Stimulated activated CD4-positive, alpha-beta T cell treated with anti-CD3 and anti-CD28 coated beads, Interleukin-2, amount 100 ng/mL, for 4 hours (primary cell): Measurements from ENCODE around the gene FPR2.
"Not testable (repeated sequence)": the region's sequence is repeated elsewhere in the genome, so short reads cannot be mapped to it uniquely, and the experiment has no call there.

ENCODE experiments used
- DNase-seq: peaks from one replicate; pipeline ENCODE4 v3.0.0-alpha.2; 2020; ENCODE audit warnings: low read depth

FPR2 gene

GRCh38 chr19:51805396-51805795, 44.4 kb downstream of the FPR2 start:
- not testable (repeated sequence) for DNase-seq

- DNase-seq: not testable (repeated sequence)
These were observed 45.6 kb downstream of the FPR2 start for GRCh38 chr19:51806571-51806970.

- no peak for DNase-seq
These were observed 46.2 kb downstream of the FPR2 start for GRCh38 chr19:51807111-51807701.

- no peak for DNase-seq
These were observed 46.9 kb downstream of the FPR2 start for GRCh38 chr19:51807925-51808324.

- DNase-seq: no peak
These were observed 47.5 kb downstream of the FPR2 start for GRCh38 chr19:51808333-51808986.

- DNase-seq: no peak
These were observed 48.8 kb downstream of the FPR2 start for GRCh38 chr19:51809787-51810186.

GRCh38 chr19:51810223-51810622, 49.2 kb downstream of the FPR2 start:
- DNase-seq: no peak

GRCh38 chr19:51811344-51811743, 50.4 kb downstream of the FPR2 start:
- no peak for DNase-seq

GRCh38 chr19:51815043-51815442, 54.1 kb downstream of the FPR2 start:
- DNase-seq: no peak

GRCh38 chr19:51816711-51817110, 55.7 kb downstream of the FPR2 start:
- no peak for DNase-seq

GRCh38 chr19:51820011-51820410, 59.0 kb downstream of the FPR2 start:
- no peak for DNase-seq
